NT2/D1 (cell line): ENCODE results near the gene PRSS21.

Source experiments
- SUZ12 ChIP-seq: IDR thresholded peaks from 2 replicates; pipeline ENCODE4 v1.6.1; 2011; ENCODE audit not compliant: insufficient read length, insufficient read depth; ENCODE audit errors: extremely low read depth
- YY1 ChIP-seq: IDR thresholded peaks from 2 replicates; pipeline ENCODE4 v1.6.1; 2011; ENCODE audit not compliant: insufficient read length, insufficient read depth
- ZNF274 ChIP-seq: IDR thresholded peaks from 2 replicates; pipeline ENCODE4 v1.6.1; 2011; ENCODE audit warnings: mild to moderate bottlenecking, low read depth, low read length

GRCh38 chr16:2785101-2785991 is 31.7 kb upstream of the PRSS21 start:
- TF ChIP-seq YY1 (no peak), ZNF274 (no peak), SUZ12 (no peak)
